ENCODE measurements around the gene SLC39A9.

The SLC39A9 gene

GRCh38 chr14:69500096-69500495, 101.6 kb downstream of the SLC39A9 start:
- no peak for DNase-seq (ENCODE audit: low read depth in 2 of 2)

GRCh38 chr14:69500736-69501135, 102.2 kb downstream of the SLC39A9 start:
- DNase-seq (ENCODE audit: low read depth in 2 of 2), result no peak

GRCh38 chr14:69501423-69501838, 102.9 kb downstream of the SLC39A9 start:
- DNase-seq (ENCODE audit: low read depth in 2 of 2), result no peak

GRCh38 chr14:69504775-69505174, 106.3 kb downstream of the SLC39A9 start:
- DNase-seq (ENCODE audit: low read depth in 2 of 2), result no peak

GRCh38 chr14:69505338-69506240, 107.1 kb downstream of the SLC39A9 start:
- DNase-seq (ENCODE audit: low read depth in 2 of 2), result no peak

GRCh38 chr14:69506241-69506595, 107.7 kb downstream of the SLC39A9 start:
- DNase-seq (ENCODE audit: low read depth in 2 of 2), result no peak
